ENCODE data around the gene S100PBP.
"Not testable (repeated sequence)": the region's sequence is repeated elsewhere in the genome, so short reads cannot be mapped to it uniquely, and the experiment has no call there.

Gene S100PBP

GRCh38 chr1:32901823-32902534 lies 84.5 kb downstream of the S100PBP start:
- DNase-seq: no peak

GRCh38 chr1:32902535-32902920 lies 85.1 kb downstream of the S100PBP start:
- no peak for DNase-seq

- no peak for DNase-seq
Measured at GRCh38 chr1:32903991-32904785, 86.7 kb downstream of the S100PBP start.

- no peak for DNase-seq
Measured at GRCh38 chr1:32904797-32905196, 87.3 kb downstream of the S100PBP start.

- not testable (repeated sequence) for DNase-seq
Measured at GRCh38 chr1:32905588-32905987, 88.1 kb downstream of the S100PBP start.

- no peak for DNase-seq
Measured at GRCh38 chr1:32906654-32907053, 89.2 kb downstream of the S100PBP start.

- no peak for DNase-seq
Measured at GRCh38 chr1:32907435-32907834, 90.0 kb downstream of the S100PBP start.

Measured in stimulated activated CD4-positive, alpha-beta T cell treated with anti-CD3 and anti-CD28 coated beads, Interleukin-15, amount 100 ng/mL, for 24 hours (primary cell).